Panc1 (cell line): ENCODE data around the gene S100A4.

Source experiments
- POLR2AphosphoS5 ChIP-seq: IDR thresholded peaks from 2 replicates; pipeline ENCODE4 v1.6.1; 2012; ENCODE audit warnings: mild to moderate bottlenecking, low read depth, low read length, moderate library complexity
- TF ChIP-seq, protein P1 (sequence below): fragments of 450-650 bp; IDR thresholded peaks from 2 replicates; pipeline ENCODE4 v1.5.1; 2017; ENCODE audit warnings: mild to moderate bottlenecking
- TF ChIP-seq, protein P2 (sequence below), 2 experiments: IDR thresholded peaks; 2 replicates each; pipeline ENCODE4 v1.6.1; 2011 to 2012; ENCODE audit warnings: low read depth in 2 of 2, control low read depth in 1 of 2, low read length in 1 of 2, mild to moderate bottlenecking in 1 of 2, moderate library complexity in 1 of 2; ENCODE audit not compliant: insufficient read depth in 1 of 2

DNA sequence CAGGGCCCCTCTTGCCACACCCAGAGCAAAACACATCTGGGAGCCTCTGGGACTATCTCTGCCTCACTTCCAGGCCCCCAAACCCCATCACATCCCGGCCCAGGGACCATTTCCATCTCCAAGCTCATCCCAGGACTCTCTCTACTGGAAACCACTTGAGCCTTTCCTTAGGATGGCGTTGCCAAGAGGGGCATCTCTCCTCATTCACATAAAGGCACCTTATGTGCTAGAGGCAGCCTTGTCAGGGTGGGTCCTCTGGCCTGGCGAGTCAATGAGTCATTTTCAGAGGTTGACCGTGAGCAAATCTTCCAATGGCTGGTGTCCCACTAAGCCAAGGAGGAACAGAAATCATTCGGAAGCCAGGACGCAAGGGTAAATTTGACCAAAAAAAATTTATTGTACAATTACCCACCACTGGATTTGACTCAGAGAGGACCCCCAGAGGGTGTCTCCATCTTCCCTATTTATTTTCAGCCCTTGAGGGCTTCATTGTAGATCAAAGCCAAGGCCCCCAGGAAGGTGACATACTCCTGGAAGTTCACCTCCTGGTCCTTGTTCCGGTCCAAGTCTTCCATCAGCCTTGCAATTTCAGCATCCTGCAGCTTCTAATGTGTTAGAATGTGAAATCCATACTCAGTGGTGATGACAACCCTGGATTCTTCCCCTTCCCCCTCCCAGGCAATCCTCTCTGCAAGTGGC, 11.2 kb downstream of the S100A4 start:
- TF ChIP-seq, protein P1, sequence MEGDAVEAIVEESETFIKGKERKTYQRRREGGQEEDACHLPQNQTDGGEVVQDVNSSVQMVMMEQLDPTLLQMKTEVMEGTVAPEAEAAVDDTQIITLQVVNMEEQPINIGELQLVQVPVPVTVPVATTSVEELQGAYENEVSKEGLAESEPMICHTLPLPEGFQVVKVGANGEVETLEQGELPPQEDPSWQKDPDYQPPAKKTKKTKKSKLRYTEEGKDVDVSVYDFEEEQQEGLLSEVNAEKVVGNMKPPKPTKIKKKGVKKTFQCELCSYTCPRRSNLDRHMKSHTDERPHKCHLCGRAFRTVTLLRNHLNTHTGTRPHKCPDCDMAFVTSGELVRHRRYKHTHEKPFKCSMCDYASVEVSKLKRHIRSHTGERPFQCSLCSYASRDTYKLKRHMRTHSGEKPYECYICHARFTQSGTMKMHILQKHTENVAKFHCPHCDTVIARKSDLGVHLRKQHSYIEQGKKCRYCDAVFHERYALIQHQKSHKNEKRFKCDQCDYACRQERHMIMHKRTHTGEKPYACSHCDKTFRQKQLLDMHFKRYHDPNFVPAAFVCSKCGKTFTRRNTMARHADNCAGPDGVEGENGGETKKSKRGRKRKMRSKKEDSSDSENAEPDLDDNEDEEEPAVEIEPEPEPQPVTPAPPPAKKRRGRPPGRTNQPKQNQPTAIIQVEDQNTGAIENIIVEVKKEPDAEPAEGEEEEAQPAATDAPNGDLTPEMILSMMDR = no peak
- TF ChIP-seq, protein P2, sequence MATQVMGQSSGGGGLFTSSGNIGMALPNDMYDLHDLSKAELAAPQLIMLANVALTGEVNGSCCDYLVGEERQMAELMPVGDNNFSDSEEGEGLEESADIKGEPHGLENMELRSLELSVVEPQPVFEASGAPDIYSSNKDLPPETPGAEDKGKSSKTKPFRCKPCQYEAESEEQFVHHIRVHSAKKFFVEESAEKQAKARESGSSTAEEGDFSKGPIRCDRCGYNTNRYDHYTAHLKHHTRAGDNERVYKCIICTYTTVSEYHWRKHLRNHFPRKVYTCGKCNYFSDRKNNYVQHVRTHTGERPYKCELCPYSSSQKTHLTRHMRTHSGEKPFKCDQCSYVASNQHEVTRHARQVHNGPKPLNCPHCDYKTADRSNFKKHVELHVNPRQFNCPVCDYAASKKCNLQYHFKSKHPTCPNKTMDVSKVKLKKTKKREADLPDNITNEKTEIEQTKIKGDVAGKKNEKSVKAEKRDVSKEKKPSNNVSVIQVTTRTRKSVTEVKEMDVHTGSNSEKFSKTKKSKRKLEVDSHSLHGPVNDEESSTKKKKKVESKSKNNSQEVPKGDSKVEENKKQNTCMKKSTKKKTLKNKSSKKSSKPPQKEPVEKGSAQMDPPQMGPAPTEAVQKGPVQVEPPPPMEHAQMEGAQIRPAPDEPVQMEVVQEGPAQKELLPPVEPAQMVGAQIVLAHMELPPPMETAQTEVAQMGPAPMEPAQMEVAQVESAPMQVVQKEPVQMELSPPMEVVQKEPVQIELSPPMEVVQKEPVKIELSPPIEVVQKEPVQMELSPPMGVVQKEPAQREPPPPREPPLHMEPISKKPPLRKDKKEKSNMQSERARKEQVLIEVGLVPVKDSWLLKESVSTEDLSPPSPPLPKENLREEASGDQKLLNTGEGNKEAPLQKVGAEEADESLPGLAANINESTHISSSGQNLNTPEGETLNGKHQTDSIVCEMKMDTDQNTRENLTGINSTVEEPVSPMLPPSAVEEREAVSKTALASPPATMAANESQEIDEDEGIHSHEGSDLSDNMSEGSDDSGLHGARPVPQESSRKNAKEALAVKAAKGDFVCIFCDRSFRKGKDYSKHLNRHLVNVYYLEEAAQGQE (IDR thresholded peaks at IDR 0.05; ENCODE audit: insufficient read depth in 1 of 2, low read depth in 2 of 2, low read length in 1 of 2) = no peak
- no peak; the same call in 1 of the 2 replicates for TF ChIP-seq POLR2AphosphoS5
